ENCODE data around the gene VWC2.

VWC2 gene

GRCh38 chr7:49783446-49783845 is 10.0 kb downstream of the VWC2 start:
- DNase-seq (ENCODE audit: low read depth in 2 of 2), result no peak

GRCh38 chr7:49787980-49788379 is 14.5 kb downstream of the VWC2 start:
- DNase-seq (ENCODE audit: low read depth in 2 of 2), result no peak

- no peak for DNase-seq (ENCODE audit: low read depth in 2 of 2)
Measured at GRCh38 chr7:49788455-49789059, 15.1 kb downstream of the VWC2 start.

GRCh38 chr7:49789736-49790135 is 16.3 kb downstream of the VWC2 start:
- DNase-seq (ENCODE audit: low read depth in 2 of 2), result no peak

- DNase-seq (ENCODE audit: low read depth in 2 of 2), result no peak
Measured at GRCh38 chr7:49790209-49790608, 16.8 kb downstream of the VWC2 start.

GRCh38 chr7:49791088-49791741 is 17.8 kb downstream of the VWC2 start:
- no peak for DNase-seq (ENCODE audit: low read depth in 2 of 2)

- DNase-seq (ENCODE audit: low read depth in 2 of 2), result no peak
Measured at GRCh38 chr7:49797987-49798660, 24.7 kb downstream of the VWC2 start.

- DNase-seq (ENCODE audit: low read depth in 2 of 2), result no peak
Measured at GRCh38 chr7:49800031-49800430, 26.6 kb downstream of the VWC2 start.

GRCh38 chr7:49802600-49802999 is 29.2 kb downstream of the VWC2 start:
- DNase-seq (ENCODE audit: low read depth in 2 of 2), result no peak

GRCh38 chr7:49803812-49804211 is 30.4 kb downstream of the VWC2 start:
- DNase-seq (ENCODE audit: low read depth in 2 of 2), result no peak

GRCh38 chr7:49805371-49806007 is 32.1 kb downstream of the VWC2 start:
- DNase-seq (ENCODE audit: low read depth in 2 of 2), result no peak

- no peak for DNase-seq (ENCODE audit: low read depth in 2 of 2)
Measured at GRCh38 chr7:49812534-49812933, 39.1 kb downstream of the VWC2 start.

- no peak for DNase-seq (ENCODE audit: low read depth in 2 of 2)
Measured at GRCh38 chr7:49817279-49817678, 43.8 kb downstream of the VWC2 start.

- DNase-seq (ENCODE audit: low read depth in 2 of 2), result no peak
Measured at GRCh38 chr7:49821181-49821580, 47.7 kb downstream of the VWC2 start.

- no peak for DNase-seq (ENCODE audit: low read depth in 2 of 2)
Measured at GRCh38 chr7:49822856-49823255, 49.4 kb downstream of the VWC2 start.

GRCh38 chr7:49823566-49823965 is 50.1 kb downstream of the VWC2 start:
- no peak for DNase-seq (ENCODE audit: low read depth in 2 of 2)

- no peak for DNase-seq (ENCODE audit: low read depth in 2 of 2)
Measured at GRCh38 chr7:49839863-49840645, 66.6 kb downstream of the VWC2 start.

GRCh38 chr7:49840751-49841405 is 67.4 kb downstream of the VWC2 start:
- no peak for DNase-seq (ENCODE audit: low read depth in 2 of 2)

GRCh38 chr7:49845626-49846025 is 72.2 kb downstream of the VWC2 start:
- DNase-seq (ENCODE audit: low read depth in 2 of 2), result no peak

- no peak for DNase-seq (ENCODE audit: low read depth in 2 of 2)
Measured at GRCh38 chr7:49848211-49848841, 74.9 kb downstream of the VWC2 start.

All from fibroblast of skin of left biceps (primary cell).